GM23248 (cell line): Measurements from ENCODE around the gene OAS1.

Source experiments
- EZH2 ChIP-seq: fragments of 200-600 bp; sonication (generic); IDR thresholded peaks from 2 replicates; pipeline ENCODE4 v1.6.1; 2018; ENCODE audit warnings: antibody characterized with exemption, mild to moderate bottlenecking; ENCODE audit not compliant: insufficient read depth, poor library complexity, severe bottlenecking
- EZH2phosphoT487 ChIP-seq: fragments of 200-600 bp; sonication (generic); IDR thresholded peaks from 2 replicates; pipeline ENCODE4 v1.6.1; 2018; ENCODE audit warnings: antibody characterized with exemption, moderate library complexity, mild to moderate bottlenecking, low read depth; ENCODE audit not compliant: insufficient read depth

DNA sequence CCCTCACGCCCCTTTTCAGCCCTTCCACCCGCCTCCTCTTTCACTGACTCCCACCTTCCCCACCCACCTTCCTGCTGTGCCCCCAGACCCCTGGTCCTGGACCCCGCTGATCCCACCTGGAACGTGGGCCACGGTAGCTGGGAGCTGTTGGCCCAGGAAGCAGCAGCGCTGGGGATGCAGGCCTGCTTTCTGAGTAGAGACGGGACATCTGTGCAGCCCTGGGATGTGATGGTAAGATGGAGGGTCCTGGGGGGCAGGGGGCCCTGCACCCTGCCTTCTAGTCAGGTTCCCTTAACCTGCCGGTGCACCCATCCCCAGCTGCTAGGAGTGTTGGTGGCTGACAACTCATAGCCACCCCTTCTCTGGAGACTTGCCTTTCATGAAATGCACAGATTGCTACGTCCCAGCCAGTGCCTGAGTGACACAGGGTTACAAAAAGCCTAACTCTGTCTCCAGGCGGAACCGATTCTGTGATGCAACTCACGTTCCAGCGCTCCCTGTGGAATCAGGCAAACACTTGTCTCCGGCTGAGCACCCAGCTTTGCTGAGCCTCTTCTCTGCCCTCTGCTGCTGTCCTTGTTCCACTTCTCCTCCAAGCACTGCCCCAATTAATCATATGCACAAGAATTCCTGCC, 56.6 kb downstream of the OAS1 start:
- TF ChIP-seq EZH2 (no peak), EZH2phosphoT487 (no peak)
